ENCODE data around the gene LRFN4.

LRFN4 gene

GRCh38 chr11:66845876-66846212, 11.0 kb upstream of the LRFN4 start:
- no peak for DNase-seq

GRCh38 chr11:66846671-66847091, 10.2 kb upstream of the LRFN4 start:
- no peak for DNase-seq

DNA sequence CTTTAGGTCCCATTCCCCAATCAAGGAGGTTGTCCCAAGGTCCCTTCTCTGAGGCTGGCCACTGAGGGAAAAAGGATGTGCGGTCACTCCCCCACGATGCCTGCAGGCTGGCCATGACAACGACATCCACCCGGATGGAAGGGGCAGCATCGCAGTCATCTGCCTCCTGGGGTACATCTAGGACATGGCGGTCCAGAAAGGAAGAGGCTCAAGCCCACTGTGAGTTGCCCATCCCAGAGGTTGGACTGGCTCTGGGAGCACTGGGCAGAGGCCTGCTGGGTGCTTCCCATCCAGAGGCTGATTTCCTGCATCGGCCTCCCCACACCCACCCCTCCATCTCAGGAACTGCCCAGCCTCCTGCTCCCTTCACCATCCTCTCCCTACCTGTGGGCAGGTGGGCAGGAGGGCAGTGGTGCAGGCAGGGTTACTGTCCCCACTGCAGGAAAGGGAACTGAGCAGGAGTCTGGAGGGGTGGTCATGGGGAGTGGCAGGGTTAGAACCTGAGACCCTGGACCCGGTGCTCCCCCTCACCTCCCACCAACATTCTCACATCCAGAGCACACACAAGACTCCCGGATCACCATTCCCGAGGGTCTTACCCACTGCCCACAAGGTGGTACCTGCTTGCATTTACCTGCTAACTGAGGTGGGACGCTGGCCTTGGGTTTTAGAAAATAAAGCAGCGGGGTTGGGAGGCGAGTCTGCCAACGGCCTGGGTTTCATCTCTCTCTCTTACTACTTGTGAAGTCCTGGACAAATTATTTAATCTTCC, 9.2 kb upstream of the LRFN4 start:
- DNase-seq = no peak

GRCh38 chr11:66848671-66849500, 8.0 kb upstream of the LRFN4 start:
- DNase-seq = no peak

DNA sequence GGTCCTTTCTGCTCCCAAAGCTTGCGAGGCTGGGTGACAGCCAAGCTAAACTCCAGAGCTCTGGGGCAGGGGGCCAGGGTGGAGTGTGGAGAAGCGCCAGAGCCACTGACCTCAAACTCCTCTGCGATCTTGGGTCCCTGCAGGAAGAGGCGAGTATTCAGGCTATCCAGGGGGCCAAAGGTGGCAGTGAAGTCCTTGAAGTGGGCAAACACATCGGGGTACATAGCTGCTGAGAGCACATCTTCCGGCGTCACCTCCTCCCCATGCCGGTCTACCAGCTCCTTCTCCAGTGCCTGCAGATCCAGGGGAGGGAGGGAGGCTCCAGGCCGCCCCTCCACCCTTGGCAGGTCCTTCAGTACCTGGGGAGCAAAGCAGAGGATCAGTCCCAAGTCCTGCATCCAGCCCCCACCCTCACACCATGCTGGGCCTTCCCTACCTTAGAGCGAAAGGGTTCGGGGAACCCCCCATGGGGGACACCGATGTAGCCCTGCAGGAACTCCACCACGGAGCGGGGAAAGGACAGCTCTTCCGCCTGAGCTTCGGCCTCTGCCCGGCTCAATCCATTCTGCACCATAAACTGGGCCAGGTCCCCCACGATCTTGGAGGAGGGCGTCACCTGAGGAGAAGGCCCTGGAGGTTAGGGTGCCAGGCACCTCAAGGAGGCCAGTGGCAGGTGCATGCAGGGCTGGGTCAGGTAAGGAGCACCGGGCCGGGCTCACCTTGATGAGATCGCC, 7.2 kb upstream of the LRFN4 start:
- DNase-seq = no peak

- no peak for DNase-seq
Measured at GRCh38 chr11:66850235-66850587, 6.7 kb upstream of the LRFN4 start.

DNA sequence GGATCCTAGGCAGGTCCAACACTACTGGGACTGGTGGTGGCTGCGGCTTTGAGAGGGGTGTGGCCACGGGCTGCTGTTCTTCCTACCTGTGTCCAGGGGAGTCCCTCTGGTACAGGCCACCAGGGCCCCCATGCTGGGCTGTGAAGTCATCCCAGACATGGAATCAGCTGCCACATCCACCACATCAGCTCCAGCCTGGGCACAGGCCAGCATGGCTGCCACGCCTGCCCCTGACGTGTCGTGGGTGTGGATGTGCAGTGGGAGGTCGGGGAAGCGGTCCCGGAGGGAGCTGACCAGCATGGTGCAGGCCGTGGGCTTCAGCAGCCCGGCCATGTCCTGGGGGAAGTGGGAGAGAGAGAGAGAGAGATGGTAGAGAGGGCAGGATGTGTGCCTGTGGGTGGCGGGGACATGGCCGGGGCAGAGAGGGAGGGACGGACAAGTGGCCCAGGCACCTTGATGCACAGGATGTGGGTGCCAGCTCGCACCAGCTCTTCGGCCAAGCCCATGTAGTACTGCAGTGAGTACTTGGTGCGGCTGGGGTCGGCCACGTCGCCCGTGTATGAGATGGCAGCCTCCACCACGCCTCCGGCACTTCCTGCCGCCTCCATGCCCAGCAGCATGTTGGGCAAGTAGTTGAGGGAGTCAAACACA, 6.2 kb upstream of the LRFN4 start:
- DNase-seq = no peak

- DNase-seq = no peak
Measured at GRCh38 chr11:66851239-66851596, 5.6 kb upstream of the LRFN4 start.

- DNase-seq = peak in 1 of 2 experiments; percentile 28
Measured at GRCh38 chr11:66851698-66852465, 5.0 kb upstream of the LRFN4 start.

GRCh38 chr11:66852466-66853241, 4.2 kb upstream of the LRFN4 start:
- no peak for DNase-seq

GRCh38 chr11:66853242-66854229, 3.3 kb upstream of the LRFN4 start:
- DNase-seq = no peak

GRCh38 chr11:66854231-66854661, 2.6 kb upstream of the LRFN4 start:
- no peak for DNase-seq

- DNase-seq = no peak
Measured at GRCh38 chr11:66854729-66855211, 2.1 kb upstream of the LRFN4 start.

DNA sequence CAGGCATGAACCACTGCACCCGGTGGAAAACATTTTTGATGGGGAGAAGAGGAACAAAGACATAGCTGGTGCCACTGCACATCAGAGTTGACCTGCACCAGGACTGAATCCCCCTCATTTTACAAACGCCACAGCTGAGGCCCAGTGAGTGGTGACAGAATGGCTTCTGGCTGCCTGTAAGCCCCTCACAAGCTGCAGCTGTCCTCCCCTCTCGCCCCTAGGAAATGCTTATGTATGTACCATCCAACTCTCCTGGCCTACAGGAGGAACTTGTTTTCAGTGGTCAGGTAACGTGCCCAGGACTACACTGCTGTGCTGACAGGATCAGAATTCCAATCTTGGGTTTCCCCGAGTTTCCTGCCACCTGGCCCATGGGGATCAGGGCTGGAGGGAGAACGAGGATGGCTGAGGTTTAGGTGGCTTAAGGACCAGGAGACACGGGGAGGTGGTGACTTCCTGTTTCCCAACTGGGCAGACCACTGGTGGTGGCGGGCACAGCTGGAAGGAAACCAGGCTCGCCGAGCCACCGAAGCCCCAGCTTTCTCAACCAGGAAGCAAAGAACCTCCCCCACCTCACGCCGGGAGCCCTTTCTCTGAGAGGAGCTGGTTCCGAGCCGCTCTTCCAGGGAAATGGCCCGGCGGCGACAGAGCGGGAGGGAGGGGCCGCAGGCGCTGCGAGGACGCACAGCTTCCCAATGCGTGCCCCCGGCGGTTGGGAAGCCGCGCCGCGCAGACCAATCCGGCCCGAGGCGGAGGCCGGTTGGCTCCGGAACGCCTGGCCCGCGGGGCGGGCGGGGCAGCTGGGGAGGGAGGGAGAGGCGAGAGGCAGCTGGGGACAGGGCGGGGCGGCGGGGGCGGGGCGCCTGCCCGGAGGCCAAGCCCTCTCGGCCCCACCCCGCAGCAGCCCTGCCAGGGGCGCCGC, 1.0 kb upstream of the LRFN4 start:
- peak; percentile 95 to 97 for DNase-seq

- no peak for DNase-seq
Measured at GRCh38 chr11:66857234-66857926, 516 bp downstream of the LRFN4 start.

DNA sequence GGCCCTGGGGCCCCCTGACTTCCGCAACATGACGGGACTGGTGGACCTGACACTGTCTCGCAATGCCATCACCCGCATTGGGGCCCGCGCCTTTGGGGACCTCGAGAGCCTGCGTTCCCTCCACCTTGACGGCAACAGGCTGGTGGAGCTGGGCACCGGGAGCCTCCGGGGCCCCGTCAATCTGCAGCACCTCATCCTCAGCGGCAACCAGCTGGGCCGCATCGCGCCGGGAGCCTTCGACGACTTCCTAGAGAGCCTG, 992 bp downstream of the LRFN4 start:
- DNase-seq = no peak

- no peak for DNase-seq
Measured at GRCh38 chr11:66858186-66858938, 1.5 kb downstream of the LRFN4 start.

Data from SHP77 (cell line).